GM18870 (cell line): ENCODE data around the gene FYCO1.

Experiments used
- ATAC-seq: cut with Tn5 transposase; IDR thresholded peaks from one replicate; pipeline ENCODE4 v1.9.1; 2021; ENCODE audit warnings: moderate library complexity; ENCODE audit not compliant: unreplicated experiment

Gene FYCO1

DNA sequence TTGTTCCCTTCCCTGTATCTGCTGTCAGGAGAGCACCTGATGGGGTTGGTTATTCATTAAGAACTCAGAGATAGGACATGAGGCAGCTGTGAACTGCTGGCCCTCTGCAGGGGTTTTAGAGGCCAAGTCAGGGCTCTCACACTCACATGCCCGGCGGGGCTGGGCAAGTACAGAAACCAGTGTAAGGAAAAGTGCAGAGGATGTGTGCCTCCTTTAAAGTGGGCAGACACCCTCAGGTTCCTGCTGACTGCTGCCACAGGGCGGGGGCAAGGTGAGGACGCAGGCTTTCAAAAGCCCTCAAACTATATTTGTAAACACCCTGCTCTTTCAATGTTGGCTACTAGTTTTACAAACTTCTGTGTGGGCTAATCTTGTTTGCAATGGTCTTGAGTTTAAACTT lies 30.0 kb downstream of the FYCO1 start:
- ATAC-seq, result no peak

DNA sequence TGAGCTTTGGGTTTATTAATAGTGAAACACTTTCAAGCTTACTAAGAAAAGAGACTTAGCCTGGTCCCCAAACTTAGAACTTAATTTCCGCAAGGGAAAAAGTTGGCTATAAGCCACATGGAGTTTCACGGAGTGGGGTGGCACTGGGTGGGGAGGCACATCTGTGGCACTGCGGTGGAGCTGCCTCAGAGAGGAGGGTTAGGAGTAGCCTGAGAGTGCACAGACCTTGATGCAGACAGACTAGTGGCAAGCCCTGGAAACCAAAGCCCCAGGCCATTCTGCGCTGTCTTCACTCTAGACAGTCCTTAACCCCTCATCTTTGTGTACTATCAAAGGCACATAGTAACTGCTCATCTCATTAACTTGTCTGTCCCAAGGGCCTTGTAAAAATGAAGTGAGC lies 30.4 kb downstream of the FYCO1 start:
- ATAC-seq, result no peak

DNA sequence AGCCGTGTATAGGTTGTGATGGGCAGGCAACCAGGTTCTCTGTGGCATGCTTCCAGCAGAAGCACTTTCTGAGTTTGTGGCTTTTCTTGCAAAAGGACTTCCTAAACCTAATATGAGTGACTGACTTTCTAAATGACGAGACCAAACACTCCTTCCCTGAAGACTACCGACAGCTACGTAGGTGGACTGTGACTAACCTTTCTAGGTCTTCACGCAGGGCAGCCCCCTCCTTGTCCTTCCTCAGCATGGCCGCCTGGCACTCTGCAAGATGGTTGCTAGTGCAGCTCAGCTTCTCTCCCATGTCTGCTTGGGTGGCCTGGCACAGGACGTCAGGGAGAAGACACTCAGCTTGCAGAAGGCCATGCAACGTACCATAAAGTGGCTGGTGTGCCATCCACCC lies 31.5 kb downstream of the FYCO1 start:
- no peak for ATAC-seq

DNA sequence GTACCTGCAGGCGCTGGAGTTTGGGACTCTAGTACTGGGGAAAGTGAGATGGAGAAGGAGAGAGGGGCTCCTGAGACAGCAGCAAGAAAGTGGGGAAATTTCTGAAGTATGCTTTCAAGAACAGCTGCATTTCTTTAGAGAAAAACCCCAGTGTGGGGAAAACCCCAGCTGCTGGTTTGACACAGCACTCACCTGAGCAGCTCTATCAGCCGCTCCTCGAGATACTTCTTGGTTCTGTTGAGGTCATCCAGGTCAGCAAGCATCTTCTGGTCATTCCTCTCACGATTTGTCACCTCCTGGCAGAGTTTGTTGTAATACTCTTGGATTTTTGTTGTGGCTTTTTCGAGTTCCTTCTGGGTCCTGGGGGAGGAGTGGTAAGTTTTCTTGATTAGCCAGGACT lies 33.6 kb downstream of the FYCO1 start:
- no peak for ATAC-seq

DNA sequence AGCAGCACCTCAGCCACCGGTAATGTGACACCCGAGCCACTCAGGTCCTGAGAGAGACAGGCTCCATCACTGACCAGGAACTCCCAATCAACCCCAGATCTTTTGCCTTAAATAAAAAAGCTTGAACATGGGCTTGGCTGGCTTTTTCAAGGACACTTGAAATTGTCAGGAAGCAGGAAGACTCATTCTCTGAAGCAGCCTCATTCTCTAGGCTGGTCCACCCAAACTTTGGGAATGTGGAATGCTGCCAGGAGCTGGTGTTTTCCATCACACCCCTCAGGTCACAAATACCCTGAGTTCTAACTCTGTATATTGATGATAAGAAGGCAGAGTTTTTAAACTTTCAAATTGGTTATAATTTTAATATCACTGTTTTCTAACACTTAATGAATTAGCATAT lies 35.3 kb downstream of the FYCO1 start:
- no peak for ATAC-seq

DNA sequence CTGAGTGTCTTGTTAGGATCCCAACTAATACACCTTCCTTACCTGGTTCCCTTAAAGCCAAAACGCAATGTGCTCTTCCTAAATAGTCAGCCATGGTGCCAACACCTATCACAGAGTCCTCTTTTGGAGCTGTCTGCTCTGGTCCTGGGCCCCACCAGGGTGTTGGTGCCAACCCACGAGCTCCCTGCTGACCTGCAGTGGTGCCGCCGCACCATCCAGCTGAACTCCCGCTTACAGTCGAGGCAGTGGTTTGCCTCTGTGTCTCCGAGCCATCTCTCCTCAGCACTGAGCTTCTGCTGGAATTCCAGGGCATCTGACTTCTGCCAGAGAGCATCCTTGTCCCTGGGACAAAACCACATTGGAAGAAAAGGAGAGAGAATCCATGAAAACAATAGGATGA lies 36.4 kb downstream of the FYCO1 start:
- ATAC-seq, result no peak

DNA sequence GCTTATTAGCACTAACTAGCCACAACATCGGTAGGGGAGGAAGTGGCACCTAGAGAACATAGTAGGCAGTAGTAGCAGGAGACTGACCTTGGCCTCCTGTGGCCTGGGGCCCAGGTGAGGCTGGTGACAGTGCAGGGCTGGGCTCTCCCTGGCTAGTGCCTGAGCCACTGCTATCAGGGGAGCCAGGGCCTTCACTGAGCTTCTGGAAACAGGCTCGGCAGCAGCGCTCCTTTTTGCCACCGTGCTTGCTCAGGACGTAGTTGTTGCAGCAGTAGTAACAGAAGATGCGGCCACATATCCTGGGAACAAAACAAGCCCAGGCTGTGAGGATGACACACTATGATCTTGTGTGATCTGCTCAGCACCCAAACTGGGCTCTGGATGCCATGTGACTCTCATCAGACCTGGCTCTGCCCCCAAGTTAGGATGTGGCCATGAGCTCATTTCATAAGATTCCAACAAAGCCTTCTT lies 37.3 kb downstream of the FYCO1 start:
- no peak for ATAC-seq

DNA sequence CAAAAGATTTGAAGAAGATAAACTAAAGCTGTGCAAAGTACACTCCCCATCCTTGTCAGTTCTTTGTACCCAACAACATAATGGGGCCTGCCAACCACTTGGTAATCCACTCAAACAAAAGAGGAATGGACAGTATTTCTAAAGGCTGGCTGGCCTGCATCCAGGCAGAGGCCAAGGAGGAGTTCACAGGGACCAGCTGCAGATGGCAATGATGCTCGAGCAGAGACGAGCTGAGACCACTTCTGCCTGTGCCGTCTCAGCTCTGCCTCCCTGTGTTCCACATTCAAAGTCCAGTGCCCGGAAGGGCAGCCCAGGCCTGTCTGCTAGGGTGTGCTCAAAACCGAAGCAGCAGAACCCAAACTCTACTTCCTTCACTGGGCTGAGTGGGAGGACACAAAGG lies 38.0 kb downstream of the FYCO1 start:
- no peak for ATAC-seq

DNA sequence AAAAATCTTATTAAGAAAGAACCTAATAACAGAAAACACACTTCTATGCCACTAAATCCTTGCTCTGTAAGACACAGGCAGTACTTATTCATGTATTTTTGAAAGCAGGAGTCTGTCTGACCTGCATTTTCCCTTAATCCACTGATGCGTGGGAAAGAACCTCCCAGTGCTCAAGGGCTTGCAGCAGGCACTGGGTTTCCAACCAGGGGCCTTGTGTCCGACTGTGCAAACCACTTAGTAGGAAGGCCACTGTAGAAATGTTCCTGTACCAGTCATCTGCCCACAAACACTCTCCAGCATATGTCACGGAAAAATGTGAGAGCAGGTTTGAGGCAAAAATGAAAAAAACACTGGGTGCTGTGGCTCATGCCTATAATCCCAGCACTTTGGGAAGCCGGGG lies 39.9 kb downstream of the FYCO1 start:
- no peak for ATAC-seq

DNA sequence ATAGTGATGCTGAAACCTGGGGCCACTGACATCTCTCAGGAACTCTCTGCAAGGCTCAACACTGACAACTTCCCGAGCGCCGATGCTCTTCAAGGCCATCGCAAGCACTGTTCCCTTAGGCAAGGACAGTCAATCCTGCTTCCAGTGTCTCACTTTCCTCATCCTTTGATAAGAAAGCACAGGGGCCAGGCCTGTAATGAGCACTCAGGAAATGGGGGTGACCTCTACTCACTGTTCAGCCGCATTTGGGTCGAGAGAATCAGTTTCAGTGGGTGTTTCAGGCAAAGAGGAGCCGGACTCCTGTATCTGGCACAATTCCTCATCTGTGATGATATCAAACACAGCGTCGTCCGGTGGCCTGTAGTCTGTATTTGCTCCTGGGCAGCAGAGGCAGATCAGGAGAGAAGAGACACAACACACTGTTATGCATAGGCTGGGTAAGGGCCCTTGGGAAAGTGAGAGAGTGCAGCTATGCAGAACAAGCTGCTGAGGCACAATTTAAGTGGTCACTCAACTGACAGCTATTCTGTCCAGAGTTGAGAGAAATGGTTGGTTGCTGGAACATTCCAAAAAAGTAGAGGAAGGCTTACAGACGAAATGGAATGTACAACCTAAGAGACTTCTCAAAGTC lies 40.5 kb downstream of the FYCO1 start:
- ATAC-seq, result no peak

DNA sequence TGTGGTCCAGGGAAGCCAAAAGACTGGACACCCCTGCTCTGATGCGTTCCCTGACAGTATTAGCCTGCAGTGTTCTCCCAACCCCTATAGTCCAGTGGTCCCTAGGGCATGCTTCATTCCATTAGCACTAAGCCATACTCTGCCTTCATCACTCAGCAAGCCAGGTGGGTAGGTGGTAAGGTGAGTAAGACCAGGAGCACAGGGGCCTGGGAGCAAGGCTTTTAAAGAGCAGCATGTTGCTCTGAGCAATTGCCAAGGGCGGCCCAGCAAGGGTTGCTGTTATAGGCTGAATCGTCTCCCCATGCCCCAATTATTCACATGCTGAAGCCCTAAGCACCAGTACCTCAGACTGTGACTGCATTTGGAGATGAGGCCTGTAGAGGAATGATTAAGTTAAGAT lies 41.3 kb downstream of the FYCO1 start:
- no peak for ATAC-seq

DNA sequence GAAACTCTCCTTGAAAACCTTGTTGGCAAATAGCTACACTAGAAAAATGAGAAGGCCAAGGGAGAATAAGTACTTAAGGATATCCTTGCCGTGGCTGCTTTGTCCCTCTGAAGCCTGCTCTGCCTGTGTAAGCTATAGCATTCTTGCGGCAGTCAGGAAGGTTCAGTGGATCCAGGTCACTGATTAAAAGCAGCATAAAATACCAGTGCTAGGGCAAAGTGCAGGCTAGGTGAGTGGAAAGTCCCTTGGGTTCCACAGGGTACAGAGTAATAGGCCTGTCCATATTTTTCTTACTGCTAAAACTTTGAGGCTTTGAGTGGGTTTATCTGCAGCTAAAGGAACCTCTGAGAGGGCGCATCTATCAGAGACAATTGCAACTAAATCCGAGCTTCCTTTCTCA lies 42.1 kb downstream of the FYCO1 start:
- ATAC-seq, result no peak

DNA sequence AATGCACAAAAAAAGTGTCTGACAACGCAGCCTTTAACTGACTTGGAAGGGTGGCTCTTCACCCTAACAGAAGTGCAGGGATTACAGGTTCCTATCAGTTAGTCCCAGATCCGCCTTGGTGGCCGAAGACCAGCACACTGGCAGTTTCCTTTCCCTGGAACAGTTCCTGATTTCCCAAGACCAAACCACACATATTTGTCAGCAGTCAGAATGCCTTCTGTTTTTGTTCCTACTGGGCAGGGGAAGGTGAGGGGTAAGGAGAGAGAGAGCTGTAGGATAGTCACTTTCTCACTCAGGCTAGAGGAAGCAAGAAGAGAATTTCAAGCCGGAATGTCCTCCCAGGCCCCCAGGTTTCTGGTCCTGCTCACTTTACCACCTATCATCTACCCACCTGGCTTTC lies 43.2 kb downstream of the FYCO1 start:
- ATAC-seq, result no peak

DNA sequence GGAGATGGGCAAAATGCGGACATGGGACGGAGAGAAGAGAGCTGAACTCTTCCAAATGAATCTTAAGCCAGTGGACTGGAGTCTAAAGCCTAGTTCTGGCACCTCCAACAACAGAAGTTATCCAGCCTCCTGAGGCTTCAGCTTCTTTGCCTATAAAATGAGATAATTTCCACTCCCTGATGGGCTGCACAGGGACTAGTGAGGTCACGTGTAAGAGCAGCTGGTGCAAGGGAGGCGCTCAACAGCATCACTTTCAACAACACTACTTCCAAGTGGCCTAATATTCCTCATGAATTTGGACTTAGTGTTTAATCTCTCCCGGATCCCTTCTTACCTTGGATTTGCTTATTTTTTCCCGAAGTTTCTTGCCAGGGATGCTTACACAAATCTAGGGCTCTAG lies 43.7 kb downstream of the FYCO1 start:
- no peak for ATAC-seq

DNA sequence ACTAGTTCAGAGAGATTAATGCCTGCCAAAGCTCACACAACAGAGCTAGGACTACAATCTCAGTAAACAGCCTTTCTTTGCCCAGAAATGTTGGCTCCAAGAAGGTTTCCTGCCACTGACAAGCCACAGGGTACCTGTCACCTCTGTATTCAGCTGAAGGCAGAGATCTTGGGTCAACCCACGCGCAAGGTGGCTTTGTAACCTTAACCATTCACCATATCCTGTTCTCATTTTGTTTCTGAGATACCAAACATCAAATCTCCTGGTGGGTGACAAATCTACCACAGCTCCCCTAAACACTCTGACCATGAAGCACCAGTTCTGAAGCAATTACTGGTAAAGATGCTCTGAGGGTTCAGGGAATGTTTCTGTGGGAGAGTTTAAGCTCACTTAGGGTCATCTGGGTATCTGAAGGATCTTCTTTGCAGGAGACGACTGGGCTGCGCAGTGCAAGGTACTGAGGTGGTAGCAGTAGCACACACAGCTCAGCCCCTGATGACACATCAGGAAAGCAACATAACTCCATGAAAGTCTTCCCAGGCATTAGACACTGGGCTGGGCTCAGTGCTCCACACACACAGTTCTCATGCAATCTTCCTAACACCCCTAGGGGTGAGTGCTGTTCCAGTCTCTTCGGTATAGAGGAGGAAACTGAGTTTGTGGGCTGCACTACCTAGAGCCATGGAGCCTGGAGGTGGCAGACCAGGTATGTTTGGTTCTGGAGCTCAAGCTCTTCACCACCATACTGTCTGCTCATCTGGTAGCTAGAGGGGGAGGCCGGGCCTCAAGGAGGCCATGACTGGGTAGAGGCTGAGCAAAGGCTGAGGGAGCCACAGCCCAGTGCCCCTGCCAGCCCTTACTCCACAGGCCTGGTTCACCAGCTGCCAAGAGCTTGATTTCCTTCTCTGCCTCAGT lies 44.7 kb downstream of the FYCO1 start:
- no peak for ATAC-seq

DNA sequence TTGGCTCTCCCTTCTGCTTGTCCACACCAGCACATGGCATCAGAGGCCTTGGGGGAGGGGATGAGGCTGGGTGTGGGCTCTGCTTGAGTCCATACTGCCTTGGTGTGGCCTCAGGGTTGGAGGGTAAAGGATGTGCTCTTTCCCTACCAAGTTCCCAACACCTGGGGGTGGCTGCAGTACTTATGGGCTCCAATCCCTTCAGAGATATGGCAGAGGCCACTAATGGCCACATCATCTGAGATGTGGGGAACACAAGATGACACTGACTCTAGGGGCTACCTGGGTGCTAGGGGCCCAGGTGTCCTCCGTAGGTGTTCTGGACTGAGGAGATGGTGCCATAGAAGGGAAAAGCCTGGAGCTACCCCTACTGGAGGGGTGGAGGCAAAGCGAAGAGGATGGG lies 45.5 kb downstream of the FYCO1 start:
- no peak for ATAC-seq

DNA sequence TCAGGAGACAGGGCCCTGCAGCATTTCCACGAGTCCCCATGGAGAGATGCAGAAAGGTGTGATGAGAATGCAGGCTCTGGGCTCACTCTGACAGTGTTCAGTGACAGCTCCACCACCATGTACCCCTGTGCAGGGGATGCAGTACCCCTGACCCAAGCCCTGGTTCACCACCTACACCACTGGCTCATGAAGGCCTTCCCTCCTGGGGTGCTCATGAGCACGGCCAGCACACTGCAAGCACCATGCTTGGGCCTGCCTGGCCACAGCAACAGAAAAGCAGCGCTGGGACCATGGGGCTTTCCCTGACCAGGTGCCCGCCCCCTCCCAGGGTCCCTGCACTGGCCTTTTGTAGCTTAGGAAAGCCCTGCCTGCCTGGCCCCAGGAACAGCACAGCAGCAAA lies 46.2 kb downstream of the FYCO1 start:
- ATAC-seq, result no peak

DNA sequence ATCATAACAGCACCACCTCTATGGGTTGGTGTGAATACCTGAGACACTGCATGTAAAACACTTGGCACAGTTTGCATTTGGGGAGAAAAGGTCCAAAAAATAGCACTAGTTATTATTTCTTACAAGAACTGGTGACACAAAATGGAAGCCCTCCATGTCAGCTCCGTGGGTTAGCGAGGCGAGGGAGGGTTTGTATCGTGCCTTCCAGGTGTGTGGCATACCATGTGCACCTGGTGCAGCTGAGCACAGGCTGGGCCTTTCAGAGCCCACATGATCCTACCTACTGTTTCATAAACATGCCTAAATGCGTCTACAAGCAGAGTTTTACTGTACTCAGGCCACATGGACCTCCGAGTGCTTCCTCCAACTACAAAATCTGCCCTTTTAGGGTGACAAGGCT lies 46.7 kb downstream of the FYCO1 start:
- ATAC-seq, result no peak

DNA sequence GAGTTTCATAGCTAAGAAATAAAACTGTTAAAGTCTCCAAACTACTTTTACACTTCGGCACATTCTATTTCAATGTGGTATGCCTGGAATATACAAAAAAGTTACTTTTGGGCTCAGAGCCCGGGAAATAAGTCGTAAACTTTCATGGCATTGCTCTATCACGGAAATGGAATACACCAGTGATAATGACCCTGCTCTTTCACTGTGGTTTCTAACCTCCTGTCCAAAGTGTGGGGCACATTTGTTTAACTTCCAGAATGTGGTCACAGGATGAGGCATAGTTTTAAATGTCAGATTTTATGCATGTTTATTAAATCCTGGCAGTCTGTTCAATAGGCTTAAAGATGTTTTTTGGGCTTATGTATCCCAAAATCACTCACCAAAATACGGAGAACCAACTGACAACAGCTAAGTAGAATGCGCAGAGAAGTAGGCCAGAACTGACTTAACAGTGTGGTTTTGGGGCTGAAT lies 47.3 kb downstream of the FYCO1 start:
- ATAC-seq, result no peak

DNA sequence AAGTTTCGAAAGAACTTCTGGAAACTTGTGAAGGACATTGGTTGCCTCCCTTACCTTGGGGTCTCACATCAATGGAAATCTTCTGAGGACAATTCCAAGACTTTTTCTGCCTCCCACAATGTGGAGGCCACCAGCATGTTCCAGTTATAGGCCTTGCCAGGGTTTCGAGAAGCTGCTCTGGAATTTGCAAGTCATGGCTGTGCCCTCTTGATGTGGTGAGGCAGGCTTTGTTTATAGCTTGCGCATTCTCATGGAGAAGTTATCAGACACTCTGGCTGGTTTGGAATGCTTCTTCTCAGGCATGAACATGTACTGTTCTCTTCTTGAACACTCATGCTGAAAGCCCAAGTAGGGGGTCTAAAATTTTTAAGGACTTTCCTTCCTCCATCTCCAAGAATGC lies 48.3 kb downstream of the FYCO1 start:
- no peak for ATAC-seq

DNA sequence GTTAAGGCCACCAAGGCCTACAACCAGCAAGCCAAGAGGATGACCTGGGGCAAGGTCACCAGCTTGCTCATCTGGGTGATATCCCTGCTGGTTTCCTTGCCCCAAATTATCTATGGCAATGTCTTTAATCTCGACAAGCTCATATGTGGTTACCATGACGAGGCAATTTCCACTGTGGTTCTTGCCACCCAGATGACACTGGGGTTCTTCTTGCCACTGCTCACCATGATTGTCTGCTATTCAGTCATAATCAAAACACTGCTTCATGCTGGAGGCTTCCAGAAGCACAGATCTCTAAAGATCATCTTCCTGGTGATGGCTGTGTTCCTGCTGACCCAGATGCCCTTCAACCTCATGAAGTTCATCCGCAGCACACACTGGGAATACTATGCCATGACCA lies 48.7 kb downstream of the FYCO1 start:
- no peak for ATAC-seq

DNA sequence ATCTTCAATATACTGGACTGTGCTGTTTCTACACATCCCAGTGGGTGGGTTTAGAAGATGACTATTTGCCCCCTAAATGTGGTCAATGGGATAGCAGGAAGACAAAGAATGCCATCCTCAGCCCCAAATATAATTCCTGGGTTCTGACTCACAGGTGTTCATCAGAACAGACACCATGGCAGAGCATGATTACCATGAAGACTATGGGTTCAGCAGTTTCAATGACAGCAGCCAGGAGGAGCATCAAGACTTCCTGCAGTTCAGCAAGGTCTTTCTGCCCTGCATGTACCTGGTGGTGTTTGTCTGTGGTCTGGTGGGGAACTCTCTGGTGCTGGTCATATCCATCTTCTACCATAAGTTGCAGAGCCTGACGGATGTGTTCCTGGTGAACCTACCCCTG lies 49.3 kb downstream of the FYCO1 start:
- no peak for ATAC-seq
